ENCODE measurements around the gene GALNTL6. TPM values are rescaled to one million over a fixed set of nuclear protein-coding genes. Genes with fewer than 3 reads are reported as not detected.

The GALNTL6 gene
- total and polyA plus RNA-seq, 2 donors (not counting 1 experiment from before 2014, with no cell fraction given) = 0.99 to 1.1 TPM

- H4K20me1 ChIP-seq (ENCODE audit: control insufficient read depth, insufficient read depth, low read length, poor library complexity, severe bottlenecking) = no peaks in the 10 kb centered on the region
- no peak overlapping the region for H3K9ac ChIP-seq (ENCODE audit: low read length)
- ATAC-seq (ENCODE audit: low read depth) = no peak
- DNase-seq = no peak
- H3K4me2 ChIP-seq (replicated peaks; ENCODE audit: low read depth, low read length, poor library complexity, severe bottlenecking) = no peak overlapping the region
- TF ChIP-seq CTCF (IDR thresholded peaks at IDR 0.05) (no peak), EZH2 (IDR thresholded peaks at IDR 0.05; ENCODE audit: borderline replicate concordance, insufficient read depth, low read depth, low read length, poor library complexity, severe bottlenecking) (no peak)
- no peak overlapping the region for H3K4me3 ChIP-seq (ENCODE audit: control extremely low read depth in 1 of 5, extremely low read depth in 1 of 5, insufficient read depth in 1 of 5, low read depth in 2 of 5, low read length in 4 of 5)
- H3K4me1 ChIP-seq (ENCODE audit: control insufficient read depth in 2 of 2, insufficient read depth in 2 of 2, low read length in 2 of 2) = no peaks in the 10 kb centered on the region
- H3K9me3 ChIP-seq (ENCODE audit: control extremely low read depth in 1 of 3, control insufficient read depth in 2 of 3, insufficient read depth in 1 of 3, low read length in 2 of 3) = no peaks in the 10 kb centered on the region
- Mint-ChIP-seq H3K27me3 (no peaks in the 10 kb centered on the region), H3K9me3 (ENCODE audit: insufficient read depth) (peaks cover 2% of the 10 kb centered on the region), H3K27ac (no peak overlapping the region), H3K4me1 (no peaks in the 10 kb centered on the region), H3K4me3 (no peak overlapping the region)
- no peaks in the 10 kb centered on the region for H3K36me3 ChIP-seq (replicated peaks in 1 of 2; ENCODE audit: control extremely low read depth in 1 of 2, control insufficient read depth in 1 of 2, extremely low read depth in 1 of 2, insufficient read depth in 2 of 2, low read length in 1 of 2)
- CTCF ChIA-PET = no interaction called here
- no peaks in the 10 kb centered on the region for H3K27me3 ChIP-seq (replicated peaks in 1 of 4; ENCODE audit: control extremely low read depth in 1 of 4, control insufficient read depth in 3 of 4, insufficient read depth in 4 of 4, low read length in 3 of 4)
- H2AFZ ChIP-seq (ENCODE audit: insufficient read depth, low read depth, low read length, poor library complexity, severe bottlenecking) = no peak overlapping the region
- no peak overlapping the region for H3K27ac ChIP-seq (ENCODE audit: low read length in 2 of 2)
- POLR2A ChIA-PET = no interaction called here
- intact Hi-C loops (cut with micrococcal nuclease) = no loop called here
- no peaks in the 10 kb centered on the region for H3K79me2 ChIP-seq (ENCODE audit: control insufficient read depth, insufficient read depth, low read length)
These were observed 867.5 kb downstream of the GALNTL6 start for GRCh38 chr4:172680691-172681090.

- H3K9me3 ChIP-seq (ENCODE audit: control extremely low read depth in 1 of 3, control insufficient read depth in 2 of 3, insufficient read depth in 1 of 3, low read length in 2 of 3) = no peaks in the 10 kb centered on the region
- WGBS (ENCODE audit: insufficient coverage) = no CpG with 5 or more reads among the region's 3 CpGs
- H3K9ac ChIP-seq (ENCODE audit: low read length) = no peak overlapping the region
- DNase-seq (no peak), ATAC-seq (ENCODE audit: low read depth) (no peak)
- no peaks in the 10 kb centered on the region for H3K27me3 ChIP-seq (replicated peaks in 1 of 4; ENCODE audit: control extremely low read depth in 1 of 4, control insufficient read depth in 3 of 4, insufficient read depth in 4 of 4, low read length in 3 of 4)
- H3K4me3 Mint-ChIP-seq = no peak overlapping the region
- CTCF ChIA-PET = no interaction called here
- H3K4me1 ChIP-seq (ENCODE audit: control insufficient read depth in 2 of 2, insufficient read depth in 2 of 2, low read length in 2 of 2) = no peaks in the 10 kb centered on the region
- POLR2A ChIA-PET = no interaction called here
- H3K27ac Mint-ChIP-seq = no peak overlapping the region
- no peak overlapping the region for H3K27ac ChIP-seq (ENCODE audit: low read length in 2 of 2)
- no peak overlapping the region for H2AFZ ChIP-seq (ENCODE audit: insufficient read depth, low read depth, low read length, poor library complexity, severe bottlenecking)
- no peaks in the 10 kb centered on the region for H3K4me1 Mint-ChIP-seq
- intact Hi-C loops (cut with micrococcal nuclease) = no loop called here
- peaks cover 2% of the 10 kb centered on the region for H3K9me3 Mint-ChIP-seq (ENCODE audit: insufficient read depth)
- H4K20me1 ChIP-seq (ENCODE audit: control insufficient read depth, insufficient read depth, low read length, poor library complexity, severe bottlenecking) = no peaks in the 10 kb centered on the region
- no peak overlapping the region for H3K4me3 ChIP-seq (ENCODE audit: control extremely low read depth in 1 of 5, extremely low read depth in 1 of 5, insufficient read depth in 1 of 5, low read depth in 2 of 5, low read length in 4 of 5)
- no peaks in the 10 kb centered on the region for H3K79me2 ChIP-seq (ENCODE audit: control insufficient read depth, insufficient read depth, low read length)
- no peaks in the 10 kb centered on the region for H3K27me3 Mint-ChIP-seq
- H3K36me3 ChIP-seq (replicated peaks in 1 of 2; ENCODE audit: control extremely low read depth in 1 of 2, control insufficient read depth in 1 of 2, extremely low read depth in 1 of 2, insufficient read depth in 2 of 2, low read length in 1 of 2) = no peaks in the 10 kb centered on the region
- TF ChIP-seq EZH2 (IDR thresholded peaks at IDR 0.05; ENCODE audit: borderline replicate concordance, insufficient read depth, low read depth, low read length, poor library complexity, severe bottlenecking) = no peak
- no peak for TF ChIP-seq CTCF (IDR thresholded peaks at IDR 0.05)
- no peak overlapping the region for H3K4me2 ChIP-seq (replicated peaks; ENCODE audit: low read depth, low read length, poor library complexity, severe bottlenecking)
These were observed 869.8 kb downstream of the GALNTL6 start for GRCh38 chr4:172683021-172683420.
